Measurements from ENCODE around the gene B4GALT2.

DNA sequence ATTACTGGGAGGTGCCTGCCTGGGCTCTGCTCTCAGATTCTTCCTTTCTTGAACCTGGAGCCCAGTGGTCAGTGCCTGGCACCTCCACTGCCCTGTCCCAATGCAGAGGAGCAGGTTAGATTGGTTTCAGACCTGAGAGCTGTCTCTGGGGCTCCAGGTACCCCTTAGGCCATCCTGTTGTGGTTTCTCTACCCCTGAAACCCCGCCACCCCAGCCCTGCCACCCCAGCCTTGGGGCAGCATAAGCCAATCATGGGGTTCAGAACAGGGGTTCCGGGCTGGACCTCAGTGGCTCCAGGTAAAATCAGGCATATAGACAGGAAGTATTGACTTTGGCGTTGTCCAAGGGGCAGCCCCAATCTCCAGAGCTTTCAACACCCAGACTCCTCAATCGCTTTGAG lies 55.4 kb downstream of the B4GALT2 start:
- TF ChIP-seq POLR2A (IDR thresholded peaks at IDR 0.05; ENCODE audit: low read depth) = no peak
- TF ChIP-seq, protein P1, sequence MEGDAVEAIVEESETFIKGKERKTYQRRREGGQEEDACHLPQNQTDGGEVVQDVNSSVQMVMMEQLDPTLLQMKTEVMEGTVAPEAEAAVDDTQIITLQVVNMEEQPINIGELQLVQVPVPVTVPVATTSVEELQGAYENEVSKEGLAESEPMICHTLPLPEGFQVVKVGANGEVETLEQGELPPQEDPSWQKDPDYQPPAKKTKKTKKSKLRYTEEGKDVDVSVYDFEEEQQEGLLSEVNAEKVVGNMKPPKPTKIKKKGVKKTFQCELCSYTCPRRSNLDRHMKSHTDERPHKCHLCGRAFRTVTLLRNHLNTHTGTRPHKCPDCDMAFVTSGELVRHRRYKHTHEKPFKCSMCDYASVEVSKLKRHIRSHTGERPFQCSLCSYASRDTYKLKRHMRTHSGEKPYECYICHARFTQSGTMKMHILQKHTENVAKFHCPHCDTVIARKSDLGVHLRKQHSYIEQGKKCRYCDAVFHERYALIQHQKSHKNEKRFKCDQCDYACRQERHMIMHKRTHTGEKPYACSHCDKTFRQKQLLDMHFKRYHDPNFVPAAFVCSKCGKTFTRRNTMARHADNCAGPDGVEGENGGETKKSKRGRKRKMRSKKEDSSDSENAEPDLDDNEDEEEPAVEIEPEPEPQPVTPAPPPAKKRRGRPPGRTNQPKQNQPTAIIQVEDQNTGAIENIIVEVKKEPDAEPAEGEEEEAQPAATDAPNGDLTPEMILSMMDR (IDR thresholded peaks at IDR 0.05) = no peak
